Neural cell (in vitro differentiated cells): ENCODE results near the gene KCNT1.

Source experiments
- CTCF ChIP-seq: fragments of 450-650 bp; IDR thresholded peaks from 2 replicates; pipeline ENCODE4 v1.5.1; 2014; ENCODE audit warnings: antibody characterized with exemption, mild to moderate bottlenecking, moderate library complexity; ENCODE audit not compliant: poor library complexity, severe bottlenecking
- EP300 ChIP-seq: fragments of 450-650 bp; conservative IDR thresholded peaks from 2 replicates; pipeline ENCODE4 v1.6.1; 2014; ENCODE audit warnings: antibody characterized with exemption, mild to moderate bottlenecking, moderate library complexity; ENCODE audit not compliant: poor library complexity, severe bottlenecking
- POLR2AphosphoS5 ChIP-seq: IDR thresholded peaks from 2 replicates; pipeline ENCODE4 v1.6.1; 2012

- no peak for TF ChIP-seq CTCF
- TF ChIP-seq EP300, result no peak
- TF ChIP-seq POLR2AphosphoS5, result no peak
Observed at GRCh38 chr9:135840107-135840506, 138.1 kb downstream of the KCNT1 start.
